ENCODE data around the gene NEK5.

NEK5 gene

GRCh38 chr13:52158629-52159158 is 29.8 kb upstream of the NEK5 start:
- no peak for DNase-seq (ENCODE audit: low spot score)
- H3K4me3 ChIP-seq, result peak overlapping the region; percentile 99
- no peak for TF ChIP-seq CTCF (IDR thresholded peaks at IDR 0.05)
- H3K27ac ChIP-seq, result peak overlapping the region; percentile 82 to 95

GRCh38 chr13:52156724-52157261 is 27.9 kb upstream of the NEK5 start:
- Histone ChIP-seq H3K4me3 (no peak overlapping the region), H3K27ac (no peak overlapping the region)
- TF ChIP-seq CTCF (IDR thresholded peaks at IDR 0.05), result no peak
- no peak for DNase-seq (ENCODE audit: low spot score)

- no peak for DNase-seq (ENCODE audit: low spot score)
- no peak overlapping the region for H3K27ac ChIP-seq
- no peak for TF ChIP-seq CTCF (IDR thresholded peaks at IDR 0.05)
- H3K4me3 ChIP-seq, result no peak overlapping the region
Measured at GRCh38 chr13:52155177-52155576, 26.3 kb upstream of the NEK5 start.

GRCh38 chr13:52147225-52147624 is 18.4 kb upstream of the NEK5 start:
- Histone ChIP-seq H3K4me3 (no peak overlapping the region), H3K27ac (no peak overlapping the region)
- no peak for DNase-seq (ENCODE audit: low spot score)
- no peak for TF ChIP-seq CTCF (IDR thresholded peaks at IDR 0.05)

- no peak for DNase-seq (ENCODE audit: low spot score)
- no peak overlapping the region for H3K27ac ChIP-seq
- no peak overlapping the region for H3K4me3 ChIP-seq
- no peak for TF ChIP-seq CTCF (IDR thresholded peaks at IDR 0.05)
Measured at GRCh38 chr13:52141299-52141698, 12.4 kb upstream of the NEK5 start.

- no peak for DNase-seq (ENCODE audit: low spot score)
- H3K27ac ChIP-seq, result no peak overlapping the region
- no peak for TF ChIP-seq CTCF (IDR thresholded peaks at IDR 0.05)
- H3K4me3 ChIP-seq, result no peak overlapping the region
Measured at GRCh38 chr13:52137489-52137888, 8.6 kb upstream of the NEK5 start.

- H3K27ac ChIP-seq, result no peak overlapping the region
- no peak for TF ChIP-seq CTCF (IDR thresholded peaks at IDR 0.05)
- no peak overlapping the region for H3K4me3 ChIP-seq
- no peak for DNase-seq (ENCODE audit: low spot score)
Measured at GRCh38 chr13:52136763-52137162, 7.9 kb upstream of the NEK5 start.
